Left lung (tissue), 10 donors: Measurements from ENCODE around the gene FFAR1. TPM values are rescaled to one million over a fixed set of nuclear protein-coding genes. Genes with fewer than 3 reads are reported as not detected.

Experiments used
- ATAC-seq: fragments of 200-7000 bp; cut with Tn5 transposase; one replicate; pipeline ENCODE4 v1.9.1; 2020; ENCODE audit warnings: moderate library complexity
- DNase-seq, 4 donors: peaks; one replicate each; pipeline ENCODE4 v3.0.0-alpha.2; 2013 to 2020
- H3K27ac ChIP-seq, 2 donors: fragments of 200-600 bp; sonication (generic) in 1 of 2; one replicate each; pipeline versions ENCODE4 v1.5.0 to v1.8.0; 2020 to 2021
- H3K27me3 ChIP-seq, 2 donors: fragments of 200-600 bp; sonication (generic) in 1 of 2; one replicate each; pipeline versions ENCODE4 v1.5.0 to v1.8.0; 2020 to 2021
- H3K36me3 ChIP-seq, 2 donors: fragments of 200-600 bp; sonication (generic) in 1 of 2; one replicate each; pipeline versions ENCODE4 v1.5.0 to v1.8.0; 2020 to 2021
- H3K4me1 ChIP-seq, 2 donors: fragments of 200-600 bp; one replicate each; pipeline ENCODE4 v1.8.0; 2021
- H3K4me3 ChIP-seq, 2 donors: fragments of 200-600 bp; sonication (generic) in 1 of 2; one replicate each; pipeline versions ENCODE4 v1.5.0 to v1.8.0; 2020 to 2021; ENCODE audit warnings: mild to moderate bottlenecking in 1 of 2
- H3K9me3 ChIP-seq, 2 donors: fragments of 200-600 bp; sonication (generic) in 1 of 2; one replicate each; pipeline versions ENCODE4 v1.5.0 to v1.8.0; 2020 to 2021
- CTCF ChIP-seq, 2 donors: fragments of 200-600 bp; sonication (generic) in 1 of 2; IDR thresholded peaks; one replicate each; pipeline versions ENCODE4 v1.5.0 to v1.8.0; 2021; ENCODE audit warnings: antibody characterized with exemption in 2 of 2
- intact Hi-C, 2 donors: fragments of 100-400 bp; cut with DNase I; formaldehyde crosslinking; loops; one replicate each; pipeline versions ENCODE4 v1.11.2 to v1.14.2; 2022
- polyA plus RNA-seq, 6 donors: library from polyadenylated mRNA; unstranded; fragments of 120-200 nt; gene quantifications; one replicate each; pipeline ENCODE4 v1.2.1, GENCODE V29; 2013; ENCODE audit not compliant: insufficient read length in 6 of 6
- total RNA-seq, 2 donors: library from RNA; stranded (reverse); fragmentation: NEBNext Ultra II Directional; extraction: Animal tissue kit (Norgen Biotek cat#: 25700); gene quantifications; one replicate each; pipeline ENCODE4 v1.2.1, GENCODE V29; 2021
- donor health status: DM: no; HTN: yes; CAD: no.
- donor health status: DM: no; HTN: no; CAD: no.

Gene FFAR1
- total and polyA plus RNA-seq, 8 donors = 0.06 to 0.74 (median 0.28) TPM; not detected in 2

- Histone ChIP-seq H3K27me3 (peaks cover 0 to 19% of the 10 kb centered on the region in 2 donors), H3K36me3 (no peaks in the 10 kb centered on the region), H3K4me3 (no peak overlapping the region), H3K9me3 (no peaks in the 10 kb centered on the region), H3K27ac (no peak overlapping the region), H3K4me1 (peaks cover 0 to 17% of the 10 kb centered on the region in 2 donors)
- intact Hi-C loops = no loop called here
- DNase-seq (peak in 1 of 4 donors; percentile 62), ATAC-seq (no peak)
- no peak for TF ChIP-seq CTCF (IDR thresholded peaks at IDR 0.05)
Observed at GRCh38 chr19:35341565-35342225, 6.0 kb upstream of the FFAR1 start.

GRCh38 chr19:35342430-35342829 lies 5.3 kb upstream of the FFAR1 start:
- TF ChIP-seq CTCF (IDR thresholded peaks at IDR 0.05) = no peak
- no peak for ATAC-seq
- intact Hi-C loops = no loop called here

GRCh38 chr19:35344511-35345031 lies 3.1 kb upstream of the FFAR1 start:
- no peak overlapping the region for H3K4me3 ChIP-seq
- intact Hi-C loops = no loop called here

More at GRCh38 chr19:35342430-35342829, 5.3 kb upstream of the FFAR1 start:
- H3K9me3 ChIP-seq = no peaks in the 10 kb centered on the region
- peaks cover 0 to 24% of the 10 kb centered on the region in 2 donors for H3K4me1 ChIP-seq
- peak in 1 of 4 donors; percentile 39 for DNase-seq
- H3K36me3 ChIP-seq = no peaks in the 10 kb centered on the region
- no peak overlapping the region for H3K4me3 ChIP-seq
- H3K27ac ChIP-seq = no peak overlapping the region
- peaks cover 0 to 21% of the 10 kb centered on the region in 2 donors for H3K27me3 ChIP-seq

DNA sequence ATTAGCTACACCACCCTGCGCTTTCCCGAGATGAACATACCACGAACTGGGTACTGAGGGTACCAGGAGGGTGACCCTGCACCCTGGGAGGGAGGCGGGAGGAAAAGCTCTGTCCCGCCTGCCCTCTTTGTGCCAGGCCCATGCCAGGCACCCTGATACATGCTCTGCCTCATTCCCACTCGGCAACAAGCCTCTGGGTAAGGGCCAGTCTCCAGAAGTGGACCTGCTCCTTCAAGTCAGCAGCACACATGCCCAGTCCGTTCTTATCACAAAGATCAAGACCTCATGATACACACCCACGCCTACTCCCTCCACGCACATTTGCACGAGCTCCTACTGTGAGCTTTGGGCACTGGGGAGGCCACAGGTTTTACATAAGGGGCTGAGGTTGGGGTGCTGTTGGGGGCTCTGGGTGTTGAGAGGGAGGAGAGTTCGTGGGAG lies 2.0 kb upstream of the FFAR1 start:
- intact Hi-C loops = no loop called here
- DNase-seq (no peak), ATAC-seq (no peak)
- no peak for TF ChIP-seq CTCF (IDR thresholded peaks at IDR 0.05)
- no peaks in the 10 kb centered on the region for H3K36me3 ChIP-seq
- H3K27me3 ChIP-seq = peaks cover 0 to 21% of the 10 kb centered on the region in 2 donors
- peaks cover 0 to 40% of the 10 kb centered on the region in 2 donors for H3K4me1 ChIP-seq
- H3K9me3 ChIP-seq = no peaks in the 10 kb centered on the region
- no peak overlapping the region for H3K4me3 ChIP-seq
- no peak overlapping the region for H3K27ac ChIP-seq

More at GRCh38 chr19:35344511-35345031, 3.1 kb upstream of the FFAR1 start:
- no peaks in the 10 kb centered on the region for H3K9me3 ChIP-seq
- ATAC-seq (no peak), DNase-seq (peak in 1 of 4 donors; percentile 53)
- TF ChIP-seq CTCF (IDR thresholded peaks at IDR 0.05) = no peak
- H3K27me3 ChIP-seq = peaks cover 0 to 21% of the 10 kb centered on the region in 2 donors
- H3K27ac ChIP-seq = no peak overlapping the region
- H3K36me3 ChIP-seq = no peaks in the 10 kb centered on the region
- peaks cover 0 to 39% of the 10 kb centered on the region in 2 donors for H3K4me1 ChIP-seq
